HG03442 (cell line): Measurements from ENCODE around the gene PTPRN2.
"Not testable (repeated sequence)": the region's sequence is repeated elsewhere in the genome, so short reads cannot be mapped to it uniquely, and the experiment has no call there.

Source experiments
- ATAC-seq: cut with Tn5 transposase; IDR thresholded peaks from one replicate; pipeline ENCODE4 v1.9.1; 2021; ENCODE audit warnings: mild to moderate bottlenecking, moderate library complexity; ENCODE audit not compliant: unreplicated experiment

The PTPRN2 gene

DNA sequence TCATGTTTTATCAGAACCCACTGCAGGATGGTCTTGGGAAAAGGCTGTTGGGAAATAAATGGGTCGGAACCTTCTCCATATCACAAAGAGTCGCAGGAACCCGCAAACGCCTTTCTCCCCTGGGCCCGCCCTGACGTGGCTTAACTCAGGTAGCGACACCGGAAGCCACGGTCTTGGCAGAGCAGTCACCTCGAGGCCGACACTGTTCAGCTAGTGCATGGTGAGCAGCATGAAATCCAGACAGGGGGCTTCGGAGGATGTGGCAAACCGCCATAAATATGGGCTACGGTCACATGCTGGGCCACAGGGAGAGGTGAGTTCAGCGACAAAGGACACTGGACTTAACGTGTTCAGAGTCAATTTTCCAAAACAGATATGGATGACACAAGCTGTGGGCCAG is 421.9 kb downstream of the PTPRN2 start:
- no peak for ATAC-seq

DNA sequence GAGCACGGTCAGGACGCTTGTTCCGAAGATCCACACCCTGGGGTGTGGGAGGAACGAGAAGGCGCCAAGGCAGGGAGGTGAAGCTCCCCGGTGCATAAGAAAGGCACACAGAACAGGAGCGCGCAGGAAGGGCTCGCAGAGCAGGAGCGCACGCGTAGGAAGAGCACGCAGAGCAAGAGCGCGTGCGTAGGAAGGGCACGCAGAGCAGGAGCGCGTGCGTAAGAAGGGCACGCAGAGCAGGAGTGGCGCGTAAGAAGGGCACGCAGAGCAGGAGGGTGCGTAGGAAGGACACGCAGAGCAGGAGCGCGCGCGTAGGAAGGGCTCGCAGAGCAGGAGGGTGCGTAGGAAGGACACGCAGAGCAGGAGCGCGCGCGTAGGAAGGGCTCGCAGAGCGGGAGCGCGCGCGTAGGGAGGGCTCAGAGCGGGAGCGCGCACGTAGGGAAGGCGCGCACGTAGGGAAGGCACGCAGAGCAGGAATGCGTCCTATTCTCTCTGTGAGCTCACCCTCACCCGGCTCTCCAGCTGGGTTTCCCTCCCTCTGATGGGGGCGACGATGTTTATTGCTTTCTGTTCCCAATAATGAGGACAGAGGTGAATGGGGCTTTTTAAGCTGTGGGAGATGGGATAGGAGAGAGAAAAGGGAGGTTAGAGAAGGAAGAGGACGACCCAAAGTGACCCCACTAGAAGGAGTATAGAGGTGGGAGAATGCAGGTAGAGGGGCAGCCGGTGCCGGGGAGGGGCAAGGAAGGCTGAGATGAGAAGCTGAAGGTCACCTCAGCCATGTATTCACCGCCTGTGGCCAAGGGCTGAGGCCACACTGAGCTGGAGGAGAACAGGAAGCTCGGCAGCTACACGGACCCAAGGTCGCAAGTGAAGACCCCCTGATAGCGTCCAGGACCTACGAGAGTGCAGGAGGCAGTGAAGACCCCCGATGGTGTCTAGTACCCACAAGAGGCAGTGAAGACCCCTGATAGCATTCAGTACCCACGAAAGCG is 423.2 kb downstream of the PTPRN2 start:
- ATAC-seq = no peak

- ATAC-seq = no peak
Observed at GRCh38 chr7:158161194-158161593, 426.4 kb downstream of the PTPRN2 start.

DNA sequence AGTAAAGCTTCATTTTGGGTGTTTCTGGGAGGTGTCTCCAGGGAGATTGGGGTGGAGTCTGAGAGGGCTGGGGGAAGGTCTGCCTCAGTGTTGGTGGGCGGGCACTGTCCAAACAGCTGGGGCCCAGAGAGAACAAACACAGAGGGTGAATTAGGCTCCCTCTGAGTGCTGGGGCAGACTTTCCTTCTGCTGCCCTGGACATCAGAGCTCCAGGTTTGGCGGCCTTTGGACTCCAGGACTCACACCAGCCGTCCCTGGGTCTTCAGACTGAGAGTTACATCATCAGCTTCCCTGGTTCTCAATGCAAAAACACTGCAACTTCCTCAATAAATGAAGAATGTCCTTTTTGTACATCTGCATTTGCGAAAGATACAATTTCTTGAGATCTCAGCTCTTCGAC is 427.4 kb downstream of the PTPRN2 start:
- ATAC-seq = no peak

DNA sequence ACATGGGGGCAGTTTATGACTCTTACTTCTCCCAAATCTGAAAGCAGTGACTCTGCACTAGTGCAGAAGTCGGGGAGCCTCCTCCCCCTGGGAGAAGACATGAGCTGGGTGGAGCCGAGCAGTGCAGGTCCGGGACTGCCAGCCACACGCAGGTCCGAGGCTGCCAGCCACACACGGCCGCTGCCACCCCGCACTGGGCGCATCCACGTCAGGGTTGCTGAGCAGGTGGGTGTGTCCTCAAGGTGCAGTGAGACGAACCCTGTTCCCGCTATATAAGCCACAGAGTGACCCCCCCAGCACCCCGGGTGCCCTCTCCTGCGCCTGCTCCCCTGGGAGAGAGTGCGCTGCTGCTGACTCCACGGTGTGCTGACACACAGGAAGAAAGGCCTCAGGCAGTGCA is 430.2 kb downstream of the PTPRN2 start:
- no peak for ATAC-seq

GRCh38 chr7:158151273-158151672 is 436.4 kb downstream of the PTPRN2 start:
- ATAC-seq = not testable (repeated sequence)

GRCh38 chr7:158150234-158150633 is 437.4 kb downstream of the PTPRN2 start:
- ATAC-seq = no peak

DNA sequence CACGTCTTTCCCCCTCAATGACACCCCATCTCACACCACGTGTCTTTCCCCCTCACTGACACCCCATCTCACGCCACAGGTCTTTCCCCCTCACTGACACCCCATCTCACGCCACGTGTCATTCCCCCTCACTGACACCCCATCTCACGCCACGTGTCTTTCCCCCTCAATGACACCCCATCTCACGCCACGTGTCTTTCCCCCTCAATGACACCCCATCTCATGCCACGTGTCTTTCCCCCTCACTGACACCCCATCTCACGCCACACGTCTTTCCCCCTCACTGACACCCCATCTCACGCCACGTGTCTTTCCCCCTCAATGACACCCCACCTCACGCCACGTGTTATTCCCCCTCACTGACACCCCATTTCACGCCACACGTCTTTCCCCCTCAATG is 440.2 kb downstream of the PTPRN2 start:
- ATAC-seq = not testable (repeated sequence)

DNA sequence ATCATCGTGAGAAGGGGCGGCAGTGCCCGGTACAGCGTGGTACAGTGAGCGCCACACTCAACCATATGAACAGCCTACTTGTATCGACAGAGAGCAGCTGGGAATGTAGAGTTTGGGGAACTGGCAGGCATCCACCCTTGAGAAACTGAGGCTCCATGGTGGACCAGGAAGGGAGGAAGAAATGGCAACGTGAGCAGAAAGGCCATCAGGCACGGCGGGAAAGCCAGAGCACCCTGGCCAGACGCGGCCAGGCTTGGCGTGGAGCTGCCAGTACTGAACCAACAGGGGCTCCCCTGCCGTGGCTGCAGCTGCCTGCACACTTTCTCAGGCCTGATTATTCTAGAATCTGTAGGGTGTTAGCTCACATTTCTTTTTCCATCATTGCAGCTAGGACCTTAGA is 442.3 kb downstream of the PTPRN2 start:
- no peak for ATAC-seq

DNA sequence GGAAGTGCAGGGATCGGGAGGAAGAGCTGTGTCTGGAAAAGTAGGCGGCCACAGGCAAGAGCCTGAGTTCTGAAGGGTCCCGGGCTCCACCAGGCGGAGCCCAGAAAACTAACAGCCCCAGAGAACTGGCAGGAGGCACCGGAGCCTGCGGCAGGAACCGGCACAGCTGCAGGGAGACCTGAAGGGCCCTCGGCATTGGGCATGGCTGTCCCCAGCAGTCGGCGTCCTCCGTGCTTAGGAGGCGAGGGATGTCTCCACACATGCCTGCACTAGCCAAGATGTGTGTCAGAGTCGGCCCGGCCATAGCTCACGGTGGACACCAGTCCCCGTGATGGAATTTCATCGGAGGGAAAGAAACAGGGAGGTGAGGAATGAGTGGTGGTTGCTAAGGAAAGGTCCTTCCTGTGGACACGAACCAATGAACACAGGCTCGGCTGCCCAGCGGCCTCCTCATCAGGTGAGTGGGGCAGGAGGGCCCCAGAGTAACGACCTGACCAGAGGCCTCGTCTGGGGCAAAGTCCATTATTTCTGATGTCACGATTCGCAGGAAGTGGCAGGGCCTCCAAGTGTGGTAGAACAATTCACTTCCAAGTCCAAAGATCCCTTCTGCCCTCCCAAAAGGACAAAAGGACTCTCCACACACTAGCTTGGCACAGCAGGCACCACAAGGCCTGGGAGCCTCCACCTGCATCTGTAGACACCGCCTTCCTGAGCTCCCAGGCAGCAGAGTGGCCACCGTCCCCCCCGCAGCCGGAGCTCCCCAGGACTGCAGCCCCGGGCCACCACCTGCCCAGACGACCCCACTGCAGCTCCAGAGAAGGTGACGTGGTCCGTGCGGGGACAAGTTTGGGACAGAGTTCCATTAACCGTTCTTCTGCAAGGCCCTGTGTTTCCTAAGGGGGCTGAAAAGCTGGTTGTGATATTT is 444.2 kb downstream of the PTPRN2 start:
- no peak for ATAC-seq

DNA sequence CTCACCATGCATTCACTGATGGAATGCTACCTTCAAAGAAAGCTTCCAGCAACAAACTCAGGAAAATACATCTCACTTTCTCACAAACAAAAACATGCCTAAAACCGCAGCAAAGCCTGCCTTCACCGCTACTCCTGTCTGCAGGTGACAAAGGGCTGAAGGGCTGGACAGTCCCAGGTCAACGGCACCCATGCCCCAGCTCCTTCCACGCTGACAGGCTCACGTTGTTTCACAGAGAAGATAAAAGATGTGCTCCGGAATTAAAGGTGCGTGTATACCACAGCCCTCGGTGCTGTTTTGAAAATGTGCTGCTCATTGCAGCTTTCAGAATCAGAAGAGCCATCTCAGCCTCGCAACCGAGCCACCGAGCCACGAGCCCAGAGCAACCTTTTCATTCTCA is 445.0 kb downstream of the PTPRN2 start:
- no peak for ATAC-seq

GRCh38 chr7:158141806-158142518 is 445.7 kb downstream of the PTPRN2 start:
- ATAC-seq = no peak

DNA sequence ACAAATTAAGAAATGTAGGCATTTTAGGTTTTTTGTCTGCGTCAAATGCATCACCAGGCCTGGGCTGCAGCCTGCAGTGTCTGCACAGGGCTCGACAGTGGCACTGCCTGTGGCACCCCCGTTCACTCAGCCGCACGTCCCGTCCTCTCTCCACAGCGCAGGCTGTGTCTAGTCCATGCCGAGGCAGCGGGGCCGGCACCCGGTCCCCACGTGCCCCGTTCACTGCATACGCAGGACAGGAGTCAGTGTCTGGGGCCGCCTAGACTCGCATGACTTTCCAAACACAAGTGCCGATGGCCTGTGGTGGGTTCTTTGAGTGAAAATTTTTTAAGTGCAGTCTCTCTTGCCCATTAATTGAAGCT is 446.4 kb downstream of the PTPRN2 start:
- no peak for ATAC-seq

DNA sequence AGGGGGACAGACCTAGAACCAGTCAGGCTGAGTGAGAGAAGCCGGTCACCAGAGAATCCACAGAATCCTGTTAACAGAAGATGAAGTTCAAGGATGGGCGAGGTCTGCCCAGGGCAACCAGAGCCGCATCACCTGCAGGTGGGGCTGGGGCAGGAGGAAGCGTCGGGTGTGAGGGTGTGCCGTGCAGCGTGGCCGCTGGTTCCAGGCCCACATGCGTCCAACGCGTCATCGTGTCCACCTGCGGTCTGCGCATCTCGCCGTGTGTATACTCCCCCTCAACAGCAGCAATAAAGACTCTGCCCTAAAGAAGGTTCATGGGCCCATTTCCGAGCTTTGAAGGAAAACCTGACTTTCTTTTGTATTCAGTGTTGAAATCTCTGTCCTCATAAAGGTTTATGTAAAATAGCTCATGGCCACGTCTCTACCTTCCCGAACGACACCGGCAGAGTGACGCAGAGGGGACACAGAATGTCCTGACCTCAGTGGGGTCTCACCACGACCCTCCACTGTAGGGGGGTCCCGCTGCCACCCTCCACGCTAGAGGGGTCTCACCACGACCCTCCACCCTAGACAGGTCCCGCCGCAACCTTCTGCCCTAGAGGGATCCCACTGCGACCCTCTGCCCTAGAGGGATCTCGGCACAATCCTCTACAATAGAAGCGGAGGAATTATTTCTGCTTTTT is 446.9 kb downstream of the PTPRN2 start:
- no peak for ATAC-seq

GRCh38 chr7:158139499-158139898 is 448.1 kb downstream of the PTPRN2 start:
- ATAC-seq = no peak

DNA sequence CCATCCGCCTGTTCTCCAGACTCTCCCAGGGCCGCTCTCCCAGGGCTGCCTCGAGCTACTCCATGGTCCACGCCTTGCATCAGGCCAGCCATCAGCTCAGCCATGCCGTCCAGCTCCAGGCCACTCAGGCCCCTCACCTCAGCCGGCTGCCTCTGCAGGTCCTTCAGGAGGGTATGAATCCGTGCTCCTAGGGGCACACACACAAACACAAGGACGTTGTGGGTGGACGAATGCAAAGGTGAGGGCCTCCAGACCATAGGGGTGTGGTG is 449.4 kb downstream of the PTPRN2 start:
- ATAC-seq = no peak

GRCh38 chr7:158137516-158138328 is 449.9 kb downstream of the PTPRN2 start:
- ATAC-seq = no peak

- no peak for ATAC-seq
Observed at GRCh38 chr7:158135931-158136330, 451.7 kb downstream of the PTPRN2 start.

GRCh38 chr7:158134824-158135223 is 452.8 kb downstream of the PTPRN2 start:
- no peak for ATAC-seq
